Hepatocyte (in vitro differentiated cells): ENCODE results near the gene PRR36.

Source experiments
- CTCF ChIP-seq: fragments of 200-600 bp; sonication (generic); IDR thresholded peaks from 2 replicates; pipeline ENCODE4 v1.5.1; 2016; ENCODE audit warnings: antibody characterized with exemption, mild to moderate bottlenecking; ENCODE audit not compliant: poor library complexity
- EZH2phosphoT487 ChIP-seq: fragments of 200-600 bp; sonication (generic); IDR thresholded peaks from one replicate; pipeline ENCODE4 v1.6.1; 2018; ENCODE audit warnings: antibody characterized with exemption, mild to moderate bottlenecking, low read depth, moderate library complexity; ENCODE audit not compliant: unreplicated experiment, severe bottlenecking

- TF ChIP-seq CTCF (no peak), EZH2phosphoT487 (no peak)
Observed at GRCh38 chr19:7883105-7883504, 8.9 kb upstream of the PRR36 start.
